Esophagus muscularis mucosa (tissue), 4 donors: ENCODE data around the gene APOBEC3B. TPM values are rescaled to one million over a fixed set of nuclear protein-coding genes. Genes with fewer than 3 reads are reported as not detected.

Experiments used
- DNase-seq: peaks from one replicate; pipeline ENCODE4 v3.0.0-alpha.2; 2017; ENCODE audit errors: extremely low spot score
- H3K27ac ChIP-seq, 4 donors: fragments of 200-600 bp; sonication (generic); replicated peaks in 1 of 4; 1 replicate in 3 of 4; 2 replicates in 1 of 4; pipeline ENCODE4 v1.5.1; 2016 to 2019; ENCODE audit warnings: mild to moderate bottlenecking in 1 of 4
- H3K27me3 ChIP-seq, 4 donors: fragments of 200-600 bp; sonication (generic); one replicate each; pipeline versions ENCODE4 v1.5.1 to v1.6.0; 2016 to 2019
- H3K36me3 ChIP-seq, 4 donors: fragments of 200-600 bp; sonication (generic); one replicate each; pipeline ENCODE4 v1.5.1; 2016 to 2019
- H3K4me1 ChIP-seq, 4 donors: fragments of 200-600 bp; sonication (generic); one replicate each; pipeline ENCODE4 v1.5.1; 2016 to 2019
- H3K4me3 ChIP-seq, 4 donors: fragments of 200-600 bp; sonication (generic); 1 replicate in 2 of 4; 2 replicates in 2 of 4; pipeline ENCODE4 v1.5.1; 2016 to 2019; ENCODE audit warnings: mild to moderate bottlenecking in 4 of 4, moderate library complexity in 1 of 4
- H3K9me3 ChIP-seq, 4 donors: fragments of 200-600 bp; sonication (generic); 1 replicate in 3 of 4; 2 replicates in 1 of 4; pipeline ENCODE4 v1.5.1; 2016 to 2019
- CTCF ChIP-seq, 3 experiments: fragments of 200-600 bp in 2 of 3; fragments of 450-650 bp in 1 of 3; sonication (generic) in 2 of 3; IDR thresholded peaks; one replicate each; pipeline ENCODE4 v1.5.1; 2017 to 2019; ENCODE audit warnings: antibody characterized with exemption in 3 of 3, mild to moderate bottlenecking in 2 of 3, moderate library complexity in 1 of 3
- EP300 ChIP-seq: sonication (generic); formaldehyde crosslinking; IDR thresholded peaks from one replicate; pipeline ENCODE4 v1.6.1; 2017; ENCODE audit warnings: antibody characterized with exemption
- POLR2A ChIP-seq: fragments of 450-650 bp; IDR thresholded peaks from one replicate; pipeline ENCODE4 v1.6.1; 2017; ENCODE audit warnings: antibody characterized with exemption, moderate library complexity, mild to moderate bottlenecking, low read depth
- POLR2AphosphoS5 ChIP-seq, 2 donors: sonication (generic); formaldehyde crosslinking; IDR thresholded peaks; one replicate each; pipeline ENCODE4 v1.6.1; 2017; ENCODE audit warnings: antibody characterized with exemption in 2 of 2
- WGBS: methylation state at CpG from one replicate; pipeline ENCODE4 v1.1.5; 2018; 5-methylcytosine and 5-hydroxymethylcytosine counted together
- intact Hi-C: fragments of 100-400 bp; cut with DNase I; formaldehyde crosslinking; loops from one replicate; pipeline ENCODE4 v1.15.1; 2023
- total RNA-seq, 4 donors: library from RNA; depleted of rRNA; stranded (reverse); fragments of >200 nt; gene quantifications; one replicate each; pipeline versions ENCODE4 v1.1.0 to v1.2.1, GENCODE V29; 2016

APOBEC3B gene
- total RNA-seq, 4 donors from 2014 or later: 0.50 TPM; not detected in 3

DNA sequence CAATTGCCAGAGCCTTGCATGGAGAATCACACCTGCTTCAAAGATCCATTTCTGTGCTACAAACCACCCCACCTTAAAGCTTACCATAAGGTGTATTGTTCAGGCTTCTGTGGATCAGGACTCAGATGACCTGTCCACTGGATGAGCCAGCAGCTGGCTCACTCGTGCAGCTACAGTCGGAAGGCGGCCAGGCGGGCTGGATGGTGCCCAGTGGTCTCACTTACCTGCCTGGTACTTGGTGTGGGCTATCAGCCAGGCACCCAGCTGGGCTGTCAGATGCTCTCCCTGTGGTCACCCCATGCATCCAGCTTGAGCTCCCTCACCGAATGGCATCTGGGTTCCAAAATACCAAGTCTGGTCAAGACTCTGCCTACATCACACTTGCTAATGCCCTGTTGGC lies 10.9 kb upstream of the APOBEC3B start:
- Histone ChIP-seq H3K4me3 (no peak overlapping the region), H3K27me3 (peaks cover 0 to 9% (median 0%) of the 10 kb centered on the region in 4 donors), H3K9me3 (no peaks in the 10 kb centered on the region), H3K36me3 (no peaks in the 10 kb centered on the region), H3K4me1 (no peaks in the 10 kb centered on the region), H3K27ac (no peak overlapping the region)
- no CpG with 5 or more reads among the region's 5 CpGs for WGBS
- no peak for DNase-seq
- TF ChIP-seq POLR2A (no peak), EP300 (no peak), CTCF (IDR thresholded peaks at IDR 0.05) (no peak), POLR2AphosphoS5 (IDR thresholded peaks at IDR 0.05) (no peak)
- intact Hi-C loops: no loop called here

DNA sequence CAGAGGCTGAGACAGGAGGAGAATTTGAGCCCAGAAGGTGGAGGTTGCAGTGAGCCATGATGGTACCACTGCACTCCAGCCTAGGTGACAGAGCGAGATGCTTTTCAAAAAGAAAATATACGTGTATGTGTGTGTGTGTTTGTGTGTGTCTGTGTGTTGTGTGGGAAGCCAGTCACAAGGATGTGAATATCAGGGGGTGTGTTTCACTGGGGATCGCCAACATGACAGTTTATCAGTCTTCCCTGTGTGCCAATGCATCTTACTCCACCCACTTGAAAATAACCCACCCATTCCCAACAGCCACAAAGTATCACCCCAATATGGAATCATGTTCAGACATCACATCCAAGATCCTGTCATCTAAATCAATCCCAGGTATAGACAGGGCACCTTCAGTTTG lies 10.4 kb upstream of the APOBEC3B start:
- Histone ChIP-seq H3K4me1 (no peaks in the 10 kb centered on the region), H3K27ac (no peak overlapping the region), H3K4me3 (no peak overlapping the region), H3K9me3 (no peaks in the 10 kb centered on the region), H3K36me3 (no peaks in the 10 kb centered on the region), H3K27me3 (peaks cover 0 to 3% (median 0%) of the 10 kb centered on the region in 4 donors)
- DNase-seq: no peak
- WGBS: no CpG with 5 or more reads among the region's 3 CpGs
- intact Hi-C loops: no loop called here
- no peak for TF ChIP-seq POLR2A
- TF ChIP-seq CTCF (IDR thresholded peaks at IDR 0.05): no peak
- no peak for TF ChIP-seq POLR2AphosphoS5 (IDR thresholded peaks at IDR 0.05)
- TF ChIP-seq EP300: no peak

DNA sequence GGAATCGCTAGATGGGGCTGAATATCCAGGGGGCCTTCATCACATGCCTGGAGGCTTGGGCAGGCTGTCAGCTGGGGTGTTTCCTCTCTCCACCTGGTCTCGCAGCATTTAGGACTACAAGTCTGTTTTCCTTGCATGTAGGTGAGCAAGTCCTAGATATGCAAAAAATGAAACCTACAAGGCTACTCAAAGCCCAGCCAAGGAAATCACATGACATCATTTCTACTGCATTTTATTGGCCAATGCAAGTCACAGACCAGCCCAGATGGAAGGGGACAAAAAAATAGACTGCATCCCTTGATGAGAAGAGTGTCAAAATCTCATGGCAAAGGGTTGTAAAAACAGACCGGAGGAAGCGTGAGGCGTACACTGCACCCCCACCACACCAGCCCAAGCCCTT lies 9.6 kb upstream of the APOBEC3B start:
- no CpG with 5 or more reads among the region's 5 CpGs for WGBS
- intact Hi-C loops: no loop called here
- H3K4me3 ChIP-seq: no peak overlapping the region
- H3K9me3 ChIP-seq: no peaks in the 10 kb centered on the region
- no peak overlapping the region for H3K27ac ChIP-seq
- no peaks in the 10 kb centered on the region for H3K36me3 ChIP-seq
- TF ChIP-seq POLR2A (no peak), EP300 (no peak)
- DNase-seq: no peak
- no peaks in the 10 kb centered on the region for H3K4me1 ChIP-seq
- H3K27me3 ChIP-seq: no peaks in the 10 kb centered on the region

GRCh38 chr22:38973289-38974169 lies 8.6 kb upstream of the APOBEC3B start:
- no peaks in the 10 kb centered on the region for H3K27me3 ChIP-seq
- no peak overlapping the region for H3K4me3 ChIP-seq
- H3K4me1 ChIP-seq: no peaks in the 10 kb centered on the region
- intact Hi-C loops: no loop called here
- H3K36me3 ChIP-seq: no peaks in the 10 kb centered on the region
- DNase-seq: peak; percentile 82
- no CpG with 5 or more reads among the region's 15 CpGs for WGBS
- no peak overlapping the region for H3K27ac ChIP-seq
- TF ChIP-seq POLR2A (no peak), CTCF (IDR thresholded peaks at IDR 0.05) (peak in 1 of 3 experiments; percentile 80), POLR2AphosphoS5 (IDR thresholded peaks at IDR 0.05) (no peak), EP300 (no peak)
- no peaks in the 10 kb centered on the region for H3K9me3 ChIP-seq

DNA sequence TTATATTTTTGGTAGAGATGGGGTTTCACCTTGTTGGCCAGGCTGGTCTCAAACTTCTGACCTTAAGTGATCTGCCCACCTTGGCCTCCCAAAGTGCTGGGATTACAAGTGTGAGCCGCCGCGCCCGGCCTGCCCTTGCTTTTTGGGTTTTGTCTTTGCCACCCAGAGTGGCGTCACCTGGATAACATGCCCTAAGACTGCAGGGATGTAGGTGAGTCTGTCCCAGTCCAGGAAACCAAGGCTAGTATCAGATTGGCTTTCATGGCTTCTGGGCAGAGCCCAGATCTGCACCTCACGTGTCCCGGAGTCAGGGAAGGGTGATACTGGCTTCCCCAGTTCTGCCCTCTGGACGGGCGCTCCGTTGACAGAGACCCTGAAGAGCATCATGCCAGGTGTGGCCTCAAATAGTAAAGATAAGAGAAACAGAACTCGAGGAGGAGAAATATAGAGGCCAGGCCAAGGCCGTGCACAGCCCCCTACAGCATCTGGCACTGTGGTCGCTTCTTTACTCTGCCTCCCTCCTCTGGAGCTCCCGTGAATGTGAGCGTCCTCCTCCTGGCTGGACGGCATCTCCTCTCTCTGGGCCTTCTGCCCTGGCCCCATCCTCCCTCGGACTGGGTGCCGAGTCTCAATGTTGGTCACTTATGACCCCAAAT lies 7.8 kb upstream of the APOBEC3B start:
- no peaks in the 10 kb centered on the region for H3K36me3 ChIP-seq
- no peak overlapping the region for H3K4me3 ChIP-seq
- intact Hi-C loops: no loop called here
- no peaks in the 10 kb centered on the region for H3K27me3 ChIP-seq
- no peak overlapping the region for H3K27ac ChIP-seq
- no peaks in the 10 kb centered on the region for H3K4me1 ChIP-seq
- WGBS: no CpG with 5 or more reads among the region's 18 CpGs
- TF ChIP-seq EP300 (no peak), CTCF (IDR thresholded peaks at IDR 0.05) (no peak), POLR2A (no peak), POLR2AphosphoS5 (IDR thresholded peaks at IDR 0.05) (no peak)
- peak; percentile 75 for DNase-seq
- no peaks in the 10 kb centered on the region for H3K9me3 ChIP-seq
